ENCODE measurements around the gene ANKRD55. TPM values are rescaled to one million over a fixed set of nuclear protein-coding genes. Genes with fewer than 3 reads are reported as not detected.

Gene ANKRD55
- total and polyA plus RNA-seq, 2 donors (not counting 1 experiment from before 2014, with no cell fraction given): 0.07 TPM; not detected in 1

- Mint-ChIP-seq H3K4me1 (no peaks in the 10 kb centered on the region), H3K4me3 (no peak overlapping the region), H3K27ac (no peak overlapping the region), H3K27me3 (peaks cover 8% of the 10 kb centered on the region), H3K9me3 (ENCODE audit: insufficient read depth) (no peaks in the 10 kb centered on the region)
- 70% methylated on average over 1 of the region's 5 CpGs for WGBS (ENCODE audit: insufficient coverage)
- DNase-seq: no peak
- Histone ChIP-seq H3K79me2 (ENCODE audit: control insufficient read depth, insufficient read depth, low read length) (no peaks in the 10 kb centered on the region), H3K9me3 (ENCODE audit: control extremely low read depth in 1 of 3, control insufficient read depth in 2 of 3, insufficient read depth in 1 of 3, low read length in 2 of 3) (peaks cover 0 to 4% (median 0%) of the 10 kb centered on the region in 3 donors), H3K4me2 (replicated peaks; ENCODE audit: low read depth, low read length, poor library complexity, severe bottlenecking) (no peak overlapping the region), H3K36me3 (replicated peaks in 1 of 2; ENCODE audit: control extremely low read depth in 1 of 2, control insufficient read depth in 1 of 2, extremely low read depth in 1 of 2, insufficient read depth in 2 of 2, low read length in 1 of 2) (no peaks in the 10 kb centered on the region), H3K27ac (ENCODE audit: low read length in 2 of 2) (no peak overlapping the region), H3K9ac (ENCODE audit: low read length) (no peak overlapping the region), H3K27me3 (replicated peaks in 1 of 4; ENCODE audit: control extremely low read depth in 1 of 4, control insufficient read depth in 3 of 4, insufficient read depth in 4 of 4, low read length in 3 of 4) (no peaks in the 10 kb centered on the region), H3K4me3 (ENCODE audit: control extremely low read depth in 1 of 5, extremely low read depth in 1 of 5, insufficient read depth in 1 of 5, low read depth in 2 of 5, low read length in 4 of 5) (no peak overlapping the region), H3K4me1 (ENCODE audit: control insufficient read depth in 2 of 2, insufficient read depth in 2 of 2, low read length in 2 of 2) (no peaks in the 10 kb centered on the region), H2AFZ (ENCODE audit: insufficient read depth, low read depth, low read length, poor library complexity, severe bottlenecking) (no peak overlapping the region), H4K20me1 (ENCODE audit: control insufficient read depth, insufficient read depth, low read length, poor library complexity, severe bottlenecking) (no peaks in the 10 kb centered on the region)
- POLR2A ChIA-PET: no interaction called here
- CTCF ChIA-PET: no interaction called here
- intact Hi-C loops (cut with micrococcal nuclease): no loop called here
- TF ChIP-seq EZH2 (IDR thresholded peaks at IDR 0.05; ENCODE audit: borderline replicate concordance, insufficient read depth, low read depth, low read length, poor library complexity, severe bottlenecking): no peak
- TF ChIP-seq, protein P1, sequence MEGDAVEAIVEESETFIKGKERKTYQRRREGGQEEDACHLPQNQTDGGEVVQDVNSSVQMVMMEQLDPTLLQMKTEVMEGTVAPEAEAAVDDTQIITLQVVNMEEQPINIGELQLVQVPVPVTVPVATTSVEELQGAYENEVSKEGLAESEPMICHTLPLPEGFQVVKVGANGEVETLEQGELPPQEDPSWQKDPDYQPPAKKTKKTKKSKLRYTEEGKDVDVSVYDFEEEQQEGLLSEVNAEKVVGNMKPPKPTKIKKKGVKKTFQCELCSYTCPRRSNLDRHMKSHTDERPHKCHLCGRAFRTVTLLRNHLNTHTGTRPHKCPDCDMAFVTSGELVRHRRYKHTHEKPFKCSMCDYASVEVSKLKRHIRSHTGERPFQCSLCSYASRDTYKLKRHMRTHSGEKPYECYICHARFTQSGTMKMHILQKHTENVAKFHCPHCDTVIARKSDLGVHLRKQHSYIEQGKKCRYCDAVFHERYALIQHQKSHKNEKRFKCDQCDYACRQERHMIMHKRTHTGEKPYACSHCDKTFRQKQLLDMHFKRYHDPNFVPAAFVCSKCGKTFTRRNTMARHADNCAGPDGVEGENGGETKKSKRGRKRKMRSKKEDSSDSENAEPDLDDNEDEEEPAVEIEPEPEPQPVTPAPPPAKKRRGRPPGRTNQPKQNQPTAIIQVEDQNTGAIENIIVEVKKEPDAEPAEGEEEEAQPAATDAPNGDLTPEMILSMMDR (IDR thresholded peaks at IDR 0.05): no peak
- ATAC-seq (ENCODE audit: low read depth): no peak
Measured at GRCh38 chr5:56088967-56089829, 143.9 kb downstream of the ANKRD55 start.

GRCh38 chr5:56088431-56088949 is 144.6 kb downstream of the ANKRD55 start:
- TF ChIP-seq, protein P1 (IDR thresholded peaks at IDR 0.05): no peak
- TF ChIP-seq EZH2 (IDR thresholded peaks at IDR 0.05; ENCODE audit: borderline replicate concordance, insufficient read depth, low read depth, low read length, poor library complexity, severe bottlenecking): no peak
- H3K4me1 ChIP-seq (ENCODE audit: control insufficient read depth in 2 of 2, insufficient read depth in 2 of 2, low read length in 2 of 2): no peaks in the 10 kb centered on the region
- Mint-ChIP-seq H3K4me3 (no peak overlapping the region), H3K4me1 (no peaks in the 10 kb centered on the region), H3K27ac (no peak overlapping the region), H3K27me3 (peaks cover 8% of the 10 kb centered on the region), H3K9me3 (ENCODE audit: insufficient read depth) (no peaks in the 10 kb centered on the region)
- intact Hi-C loops (cut with micrococcal nuclease): no loop called here
- no peak overlapping the region for H3K4me3 ChIP-seq (ENCODE audit: control extremely low read depth in 1 of 5, extremely low read depth in 1 of 5, insufficient read depth in 1 of 5, low read depth in 2 of 5, low read length in 4 of 5)
- 70% methylated on average over 2 of the region's 4 CpGs for WGBS (ENCODE audit: insufficient coverage)
- H3K79me2 ChIP-seq (ENCODE audit: control insufficient read depth, insufficient read depth, low read length): no peaks in the 10 kb centered on the region
- CTCF ChIA-PET: no interaction called here
- no peak overlapping the region for H3K27ac ChIP-seq (ENCODE audit: low read length in 2 of 2)
- H4K20me1 ChIP-seq (ENCODE audit: control insufficient read depth, insufficient read depth, low read length, poor library complexity, severe bottlenecking): no peaks in the 10 kb centered on the region
- peaks cover 0 to 9% (median 0%) of the 10 kb centered on the region in 3 donors for H3K9me3 ChIP-seq (ENCODE audit: control extremely low read depth in 1 of 3, control insufficient read depth in 2 of 3, insufficient read depth in 1 of 3, low read length in 2 of 3)
- no peak overlapping the region for H3K9ac ChIP-seq (ENCODE audit: low read length)
- no peaks in the 10 kb centered on the region for H3K36me3 ChIP-seq (replicated peaks in 1 of 2; ENCODE audit: control extremely low read depth in 1 of 2, control insufficient read depth in 1 of 2, extremely low read depth in 1 of 2, insufficient read depth in 2 of 2, low read length in 1 of 2)
- DNase-seq (no peak), ATAC-seq (ENCODE audit: low read depth) (no peak)
- no peaks in the 10 kb centered on the region for H3K27me3 ChIP-seq (replicated peaks in 1 of 4; ENCODE audit: control extremely low read depth in 1 of 4, control insufficient read depth in 3 of 4, insufficient read depth in 4 of 4, low read length in 3 of 4)
- no peak overlapping the region for H3K4me2 ChIP-seq (replicated peaks; ENCODE audit: low read depth, low read length, poor library complexity, severe bottlenecking)
- no peak overlapping the region for H2AFZ ChIP-seq (ENCODE audit: insufficient read depth, low read depth, low read length, poor library complexity, severe bottlenecking)
- POLR2A ChIA-PET: no interaction called here

All from B cell (primary cell).